GM23338 (cell line): ENCODE data around the gene NDUFS6. TPM values are rescaled to one million over a fixed set of nuclear protein-coding genes. Genes with fewer than 3 reads are reported as not detected.

Source experiments
- ATAC-seq: fragments of 200-7000 bp; cut with Tn5 transposase; 3 replicates; pipeline ENCODE4 v1.9.1; 2020
- DNase-seq: peaks from one replicate; pipeline ENCODE4 v3.0.0-alpha.2; 2015; ENCODE audit warnings: low spot score
- H2AFZ ChIP-seq: fragments of 200-600 bp; sonication (generic); 2 replicates; pipeline ENCODE4 v1.8.0; 2016; ENCODE audit warnings: antibody characterized with exemption, mild to moderate bottlenecking, moderate library complexity
- H3F3A ChIP-seq: fragments of 200-600 bp; sonication (generic); replicated peaks from 2 replicates; pipeline ENCODE4 v1.8.0; 2017; ENCODE audit warnings: antibody characterized with exemption, mixed run types, low read depth
- H3K27ac ChIP-seq: fragments of 200-600 bp; sonication (generic); 2 replicates; pipeline ENCODE4 v1.6.1; 2016; ENCODE audit warnings: low read depth
- H3K27me3 ChIP-seq: fragments of 200-600 bp; sonication (generic); 2 replicates; pipeline ENCODE4 v1.8.0; 2016; ENCODE audit warnings: mild to moderate bottlenecking, mixed run types, moderate library complexity; ENCODE audit not compliant: insufficient read depth
- H3K36me3 ChIP-seq: fragments of 200-600 bp; sonication (generic); 2 replicates; pipeline ENCODE4 v1.8.0; 2016; ENCODE audit warnings: mild to moderate bottlenecking; ENCODE audit not compliant: insufficient read depth
- H3K4me1 ChIP-seq: fragments of 200-600 bp; sonication (generic); 2 replicates; pipeline ENCODE4 v1.8.0; 2016; ENCODE audit warnings: mild to moderate bottlenecking, moderate library complexity; ENCODE audit not compliant: insufficient read depth
- H3K4me2 ChIP-seq: fragments of 200-600 bp; sonication (generic); 2 replicates; pipeline ENCODE4 v1.7.1; 2017; ENCODE audit warnings: mixed run types
- H3K4me3 ChIP-seq: fragments of 200-600 bp; sonication (generic); 2 replicates; pipeline ENCODE4 v1.6.1; 2016; ENCODE audit warnings: mixed run types
- H3K79me2 ChIP-seq: fragments of 200-600 bp; sonication (generic); replicated peaks from 2 replicates; pipeline ENCODE4 v1.8.0; 2017; ENCODE audit warnings: mild to moderate bottlenecking; ENCODE audit not compliant: insufficient read depth
- H3K9me2 ChIP-seq: fragments of 200-600 bp; sonication (generic); 2 replicates; pipeline ENCODE4 v1.8.0; 2017; ENCODE audit not compliant: insufficient read depth
- H4K20me1 ChIP-seq: fragments of 200-600 bp; sonication (generic); replicated peaks from 2 replicates; pipeline ENCODE4 v1.8.0; 2017; ENCODE audit warnings: mild to moderate bottlenecking; ENCODE audit not compliant: insufficient read depth
- H3K27ac Mint-ChIP-seq: 2 replicates; pipeline ENCODE4 v1.8.0; 2020; ENCODE audit warnings: inconsistent platforms, mild to moderate bottlenecking, moderate library complexity, mixed read lengths
- H3K27me3 Mint-ChIP-seq: 3 replicates; pipeline ENCODE4 v1.8.0; 2022; ENCODE audit warnings: low read depth, mild to moderate bottlenecking, moderate library complexity, mixed read lengths, inconsistent platforms; ENCODE audit not compliant: insufficient read depth, poor library complexity
- H3K36me3 Mint-ChIP-seq: 3 replicates; pipeline ENCODE4 v1.8.0; 2021; ENCODE audit warnings: low read depth, mild to moderate bottlenecking, inconsistent platforms, moderate library complexity, mixed read lengths
- H3K4me1 Mint-ChIP-seq: 3 replicates; pipeline ENCODE4 v1.8.0; 2020; ENCODE audit warnings: mild to moderate bottlenecking, inconsistent platforms, mixed read lengths
- H3K4me3 Mint-ChIP-seq: 3 replicates; pipeline ENCODE4 v1.8.0; 2021; ENCODE audit warnings: moderate library complexity, mild to moderate bottlenecking, inconsistent platforms, mixed read lengths
- H3K9me3 Mint-ChIP-seq: 3 replicates; pipeline ENCODE4 v1.8.0; 2020; ENCODE audit warnings: moderate library complexity, mild to moderate bottlenecking, inconsistent platforms, mixed read lengths
- CTCF ChIP-seq, 2 experiments: fragments of 200-600 bp in 1 of 2; sonication (generic) in 1 of 2; conservative IDR thresholded peaks; 2 replicates each; pipeline versions ENCODE4 v1.5.1 to v1.6.1; 2016 to 2017; ENCODE audit warnings: antibody characterized with exemption in 2 of 2, low read depth in 2 of 2, mild to moderate bottlenecking in 2 of 2, moderate library complexity in 1 of 2
- ETS1 ChIP-seq: IDR thresholded peaks from 2 replicates; pipeline ENCODE4 v1.6.1; 2016; ENCODE audit warnings: antibody characterized with exemption
- EZH2 ChIP-seq: fragments of 200-600 bp; sonication (generic); IDR thresholded peaks from one replicate; pipeline ENCODE4 v1.8.0; 2017; ENCODE audit warnings: antibody characterized with exemption, mild to moderate bottlenecking, low read depth; ENCODE audit not compliant: unreplicated experiment
- JUNB ChIP-seq: IDR thresholded peaks from one replicate; pipeline ENCODE4 v1.6.1; 2016; ENCODE audit warnings: antibody characterized with exemption; ENCODE audit not compliant: unreplicated experiment
- POLR2AphosphoS5 ChIP-seq: IDR thresholded peaks from 2 replicates; pipeline ENCODE4 v1.6.1; 2016; ENCODE audit warnings: antibody characterized with exemption, low read depth
- ZNF114 ChIP-seq: fragments of 250-450 bp; sonication (Bioruptor Pico); IDR thresholded peaks from 2 replicates; pipeline ENCODE4 v1.5.0; 2020; ENCODE audit warnings: mild to moderate bottlenecking, moderate library complexity
- ZNF331 ChIP-seq: fragments of 250-450 bp; sonication (Bioruptor Pico); IDR thresholded peaks from 2 replicates; pipeline ENCODE4 v1.5.0; 2020; ENCODE audit warnings: low read depth, mild to moderate bottlenecking, moderate library complexity
- ZNF462 ChIP-seq: fragments of 250-450 bp; sonication (Bioruptor Pico); IDR thresholded peaks from 2 replicates; pipeline ENCODE4 v1.5.0; 2020; ENCODE audit warnings: mild to moderate bottlenecking, moderate library complexity
- polyA plus RNA-seq: library from polyadenylated mRNA; unstranded; fragments of >200 nt; fragmentation: Nextera tagmentation; extraction: Ambion mirVana; gene quantifications from 2 replicates; pipeline ENCODE4 v1.2.1, GENCODE V29; 2016
- total RNA-seq: library from RNA; depleted of rRNA; stranded (reverse); fragments of >200 nt; shearing (Covaris generic); gene quantifications from 2 replicates; pipeline ENCODE4 v1.2.3, GENCODE V29; 2014

NDUFS6 gene
- total and polyA plus RNA-seq, 2 experiments from 2014 or later = 94.8 to 289 TPM

GRCh38 chr5:1787472-1788047 lies 13.6 kb upstream of the NDUFS6 start:
- Mint-ChIP-seq H3K27me3 (peaks cover 9% of the 10 kb centered on the region), H3K36me3 (no peaks in the 10 kb centered on the region), H3K4me1 (peaks cover 33% of the 10 kb centered on the region), H3K27ac (no peak overlapping the region), H3K4me3 (no peak overlapping the region), H3K9me3 (no peaks in the 10 kb centered on the region; the same call in 2 of the 3 replicates)
- Histone ChIP-seq H4K20me1 (no peaks in the 10 kb centered on the region), H3K36me3 (no peaks in the 10 kb centered on the region), H2AFZ (no peak overlapping the region), H3K4me1 (peaks cover 15% of the 10 kb centered on the region), H3K27ac (no peak overlapping the region), H3K4me3 (no peak overlapping the region), H3K9me2 (no peaks in the 10 kb centered on the region), H3K27me3 (no peaks in the 10 kb centered on the region), H3K79me2 (no peaks in the 10 kb centered on the region), H3K4me2 (no peak overlapping the region), H3F3A (peaks cover 7% of the 10 kb centered on the region; the same call in 1 of the 2 replicates)
- DNase-seq = no peak
- ATAC-seq = no peak
- TF ChIP-seq ETS1 (no peak), CTCF (conservative IDR thresholded peaks at IDR 0.05; ENCODE audit: low read depth in 2 of 2) (no peak)

- Histone ChIP-seq H3K27me3 (no peaks in the 10 kb centered on the region), H3K36me3 (no peaks in the 10 kb centered on the region), H3K27ac (no peak overlapping the region), H2AFZ (no peak overlapping the region), H3K4me3 (no peak overlapping the region), H3K79me2 (no peaks in the 10 kb centered on the region), H4K20me1 (no peaks in the 10 kb centered on the region), H3K9me2 (no peaks in the 10 kb centered on the region), H3K4me1 (peaks cover 15% of the 10 kb centered on the region), H3F3A (peaks cover 7% of the 10 kb centered on the region; the same call in 1 of the 2 replicates), H3K4me2 (no peak overlapping the region)
- DNase-seq (no peak), ATAC-seq (no peak)
- Mint-ChIP-seq H3K4me1 (peaks cover 37% of the 10 kb centered on the region), H3K27ac (no peak overlapping the region), H3K4me3 (no peak overlapping the region), H3K36me3 (no peaks in the 10 kb centered on the region), H3K27me3 (peaks cover 9% of the 10 kb centered on the region), H3K9me3 (no peaks in the 10 kb centered on the region; the same call in 2 of the 3 replicates)
- no peak for TF ChIP-seq EZH2
- TF ChIP-seq ZNF462 (CRISPR knock-in tag) = no peak
- TF ChIP-seq ETS1 = no peak
- no peak for TF ChIP-seq POLR2AphosphoS5
- no peak for TF ChIP-seq ZNF114
- no peak for TF ChIP-seq JUNB
- no peak for TF ChIP-seq ZNF331 (CRISPR knock-in tag)
These were observed 13.0 kb upstream of the NDUFS6 start for GRCh38 chr5:1788200-1788599.
